CD4-positive, alpha-beta memory T cell (primary cell): ENCODE data around the gene CLPSL2. TPM values are rescaled to one million over a fixed set of nuclear protein-coding genes. Genes with fewer than 3 reads are reported as not detected.

ENCODE experiments used
- CTCF ChIA-PET: fragments of 350-600 bp; sonication (Branson Sonifier 250); formaldehyde crosslinking; loops from one replicate; lab custom pipeline; 2021; ENCODE audit warnings: inconsistent platforms; ENCODE audit not compliant: partially characterized antibody; lab: Charles Lee
- POLR2A ChIA-PET: fragments of 350-600 bp; sonication (Branson Sonifier 250); formaldehyde crosslinking; loops from one replicate; lab custom pipeline; 2021; ENCODE audit not compliant: partially characterized antibody; lab: Charles Lee
- DNase-seq, 5 donors: peaks; one replicate each; pipeline versions ENCODE4 v3.0.0 to v3.0.0-alpha.2; 2020 to 2022; ENCODE audit warnings: mixed read lengths in 1 of 5
- H3K27ac ChIP-seq: one replicate; pipeline ENCODE4 v1.7.0; 2013; ENCODE audit warnings: low read depth, low read length
- H3K27me3 ChIP-seq: 2 replicates; pipeline ENCODE4 v1.7.0; 2013; ENCODE audit warnings: mild to moderate bottlenecking, low read length, moderate library complexity; ENCODE audit not compliant: insufficient read depth
- H3K36me3 ChIP-seq: 2 replicates; pipeline ENCODE4 v1.7.0; 2013; ENCODE audit warnings: mild to moderate bottlenecking, low read length, moderate library complexity; ENCODE audit not compliant: insufficient read depth
- H3K4me1 ChIP-seq: 2 replicates; pipeline ENCODE4 v1.7.0; 2013; ENCODE audit warnings: mild to moderate bottlenecking, low read length, moderate library complexity; ENCODE audit not compliant: insufficient read depth
- H3K4me3 ChIP-seq, 2 donors: one replicate each; pipeline ENCODE4 v1.7.0; 2013; ENCODE audit warnings: low read length in 2 of 2, mild to moderate bottlenecking in 1 of 2
- H3K9me3 ChIP-seq, 2 donors: one replicate each; pipeline ENCODE4 v1.7.0; 2013; ENCODE audit warnings: low read length in 2 of 2, control low read depth in 1 of 2; ENCODE audit not compliant: control insufficient read depth in 1 of 2
- H3K27ac Mint-ChIP-seq, 7 donors: one replicate each; pipeline ENCODE4 v1.8.0; 2020 to 2021; ENCODE audit warnings: mixed read lengths in 7 of 7, mild to moderate bottlenecking in 6 of 7, inconsistent platforms in 3 of 7, moderate library complexity in 3 of 7
- H3K27me3 Mint-ChIP-seq, 2 donors: one replicate each; pipeline ENCODE4 v1.8.0; 2020 to 2021; ENCODE audit warnings: mixed read lengths in 2 of 2
- H3K36me3 Mint-ChIP-seq, 2 donors: one replicate each; pipeline ENCODE4 v1.8.0; 2020 to 2021; ENCODE audit warnings: mixed read lengths in 2 of 2, inconsistent platforms in 1 of 2, mild to moderate bottlenecking in 1 of 2
- H3K4me1 Mint-ChIP-seq, 4 donors: one replicate each; pipeline ENCODE4 v1.8.0; 2020 to 2021; ENCODE audit warnings: mixed read lengths in 4 of 4, mild to moderate bottlenecking in 1 of 4
- H3K4me3 Mint-ChIP-seq, 8 donors: one replicate each; pipeline ENCODE4 v1.8.0; 2020 to 2021; ENCODE audit warnings: mixed read lengths in 8 of 8, mild to moderate bottlenecking in 7 of 8, moderate library complexity in 6 of 8, inconsistent platforms in 3 of 8
- H3K9me3 Mint-ChIP-seq, 8 donors: one replicate each; pipeline ENCODE4 v1.8.0; 2020 to 2021; ENCODE audit warnings: mixed read lengths in 8 of 8, mild to moderate bottlenecking in 5 of 8, inconsistent platforms in 3 of 8, moderate library complexity in 1 of 8
- intact Hi-C: fragments of 100-400 bp; cut with micrococcal nuclease; formaldehyde crosslinking; loops from one replicate; pipeline ENCODE4 v1.15.1; 2023
- polyA plus RNA-seq, 2 donors: library from polyadenylated mRNA; unstranded; fragments of 300-500 nt; fragmentation: Illumina TruSeq; gene quantifications; one replicate each; pipeline ENCODE4 v1.2.3, GENCODE V29; 2021
- total RNA-seq, 2 experiments: library from RNA; stranded (reverse); gene quantifications; one replicate each; pipeline ENCODE4 v1.2.3, GENCODE V29; 2021

CLPSL2 gene
- total and polyA plus RNA-seq, 4 experiments from 2014 or later = not detected

GRCh38 chr6:35786810-35787209, 10.4 kb downstream of the CLPSL2 start:
- H3K9me3 Mint-ChIP-seq = no peaks in the 10 kb centered on the region
- ChIA-PET CTCF (interaction anchor here (1.2 kb wide), 1 partner anchor 10 kb away, joined by 5 read pairs; the partner anchor contains the start of gene CLPS), POLR2A (interaction anchor here (2.2 kb wide), 1 partner anchor 11 kb away, joined by 11 read pairs; the partner anchor contains the start of gene CLPS)
- no peak overlapping the region for H3K4me3 Mint-ChIP-seq
- Histone ChIP-seq H3K36me3 (no peaks in the 10 kb centered on the region), H3K27ac (no peak overlapping the region), H3K9me3 (no peaks in the 10 kb centered on the region), H3K4me1 (no peaks in the 10 kb centered on the region), H3K27me3 (peaks cover 8% of the 10 kb centered on the region), H3K4me3 (no peak overlapping the region)
- intact Hi-C loops = no loop called here
- no peaks in the 10 kb centered on the region for H3K36me3 Mint-ChIP-seq
- DNase-seq = no peak
- no peak overlapping the region for H3K27ac Mint-ChIP-seq
- no peaks in the 10 kb centered on the region for H3K4me1 Mint-ChIP-seq
- peaks cover 41 to 50% of the 10 kb centered on the region in 2 donors for H3K27me3 Mint-ChIP-seq

GRCh38 chr6:35787266-35788218, 11.1 kb downstream of the CLPSL2 start:
- Mint-ChIP-seq H3K9me3 (no peaks in the 10 kb centered on the region), H3K4me3 (no peak overlapping the region), H3K36me3 (no peaks in the 10 kb centered on the region), H3K27ac (no peak overlapping the region), H3K4me1 (no peaks in the 10 kb centered on the region), H3K27me3 (peaks cover 35 to 46% of the 10 kb centered on the region in 2 donors)
- Histone ChIP-seq H3K36me3 (no peaks in the 10 kb centered on the region), H3K9me3 (no peaks in the 10 kb centered on the region), H3K27ac (no peak overlapping the region), H3K4me3 (no peak overlapping the region), H3K27me3 (peaks cover 8% of the 10 kb centered on the region), H3K4me1 (no peaks in the 10 kb centered on the region)
- POLR2A ChIA-PET = interaction anchor here (2.2 kb wide), 1 partner anchor 10 kb away, joined by 11 read pairs; the partner anchor contains the start of gene CLPS
- no peak for DNase-seq
- CTCF ChIA-PET = interaction anchor here (0.7 to 1.2 kb wide), 2 partner anchors 9 to 11 kb away, joined by 3 to 5 read pairs; partner anchors contain the start of gene CLPS
- intact Hi-C loops = no loop called here

GRCh38 chr6:35788423-35788982, 12.1 kb downstream of the CLPSL2 start:
- CTCF ChIA-PET = interaction anchor here (0.9 kb wide), 1 partner anchor 552 kb away, joined by 3 read pairs; no protein-coding TSS in a partner anchor
- POLR2A ChIA-PET = no interaction called here
- H3K27ac Mint-ChIP-seq = no peak overlapping the region
- intact Hi-C loops = no loop called here
- H3K36me3 ChIP-seq = no peaks in the 10 kb centered on the region
- no peaks in the 10 kb centered on the region for H3K9me3 Mint-ChIP-seq
- no peaks in the 10 kb centered on the region for H3K4me1 ChIP-seq
- H3K4me3 ChIP-seq = no peak overlapping the region
- DNase-seq = no peak
- H3K4me3 Mint-ChIP-seq = no peak overlapping the region
- no peaks in the 10 kb centered on the region for H3K4me1 Mint-ChIP-seq
- H3K27me3 Mint-ChIP-seq = peaks cover 36 to 46% of the 10 kb centered on the region in 2 donors
- no peak overlapping the region for H3K27ac ChIP-seq
- no peaks in the 10 kb centered on the region for H3K9me3 ChIP-seq
- H3K36me3 Mint-ChIP-seq = no peaks in the 10 kb centered on the region
- H3K27me3 ChIP-seq = peaks cover 8% of the 10 kb centered on the region

- intact Hi-C loops = no loop called here
- CTCF ChIA-PET = no interaction called here
- POLR2A ChIA-PET = no interaction called here
These were observed 14.3 kb downstream of the CLPSL2 start for GRCh38 chr6:35790683-35791082.

GRCh38 chr6:35794536-35795452, 18.4 kb downstream of the CLPSL2 start:
- H3K4me3 ChIP-seq = no peak overlapping the region
- intact Hi-C loops = no loop called here
- no peak for DNase-seq
- no peak overlapping the region for H3K4me3 Mint-ChIP-seq
- no peaks in the 10 kb centered on the region for H3K36me3 ChIP-seq
- H3K27ac Mint-ChIP-seq = no peak overlapping the region
- ChIA-PET POLR2A (no interaction called here), CTCF (no interaction called here)
- H3K9me3 ChIP-seq = no peaks in the 10 kb centered on the region
- no peaks in the 10 kb centered on the region for H3K4me1 ChIP-seq
- no peaks in the 10 kb centered on the region for H3K36me3 Mint-ChIP-seq
- no peaks in the 10 kb centered on the region for H3K27me3 ChIP-seq
- peaks cover 5 to 6% of the 10 kb centered on the region in 2 donors for H3K27me3 Mint-ChIP-seq
- no peaks in the 10 kb centered on the region for H3K4me1 Mint-ChIP-seq
- no peak overlapping the region for H3K27ac ChIP-seq
- H3K9me3 Mint-ChIP-seq = no peaks in the 10 kb centered on the region

More at GRCh38 chr6:35790683-35791082, 14.3 kb downstream of the CLPSL2 start:
- Histone ChIP-seq H3K4me1 (no peaks in the 10 kb centered on the region), H3K4me3 (no peak overlapping the region), H3K27me3 (peaks cover 8% of the 10 kb centered on the region), H3K27ac (no peak overlapping the region), H3K9me3 (no peaks in the 10 kb centered on the region), H3K36me3 (no peaks in the 10 kb centered on the region)
- Mint-ChIP-seq H3K4me1 (no peaks in the 10 kb centered on the region), H3K9me3 (no peaks in the 10 kb centered on the region), H3K36me3 (no peaks in the 10 kb centered on the region), H3K27ac (no peak overlapping the region), H3K4me3 (no peak overlapping the region), H3K27me3 (peaks cover 26 to 34% of the 10 kb centered on the region in 2 donors)
- no peak for DNase-seq

- Mint-ChIP-seq H3K36me3 (no peaks in the 10 kb centered on the region), H3K4me1 (no peaks in the 10 kb centered on the region), H3K4me3 (no peak overlapping the region), H3K9me3 (no peaks in the 10 kb centered on the region), H3K27me3 (peaks cover 3% of the 10 kb centered on the region in 2 donors), H3K27ac (no peak overlapping the region)
- Histone ChIP-seq H3K4me3 (no peak overlapping the region), H3K36me3 (no peaks in the 10 kb centered on the region), H3K9me3 (no peaks in the 10 kb centered on the region), H3K27me3 (no peaks in the 10 kb centered on the region), H3K4me1 (no peaks in the 10 kb centered on the region), H3K27ac (no peak overlapping the region)
- ChIA-PET CTCF (no interaction called here), POLR2A (no interaction called here)
- DNase-seq = no peak
- intact Hi-C loops = no loop called here
These were observed 19.2 kb downstream of the CLPSL2 start for GRCh38 chr6:35795453-35796071.
